Glomerular visceral epithelial cell (primary cell): Measurements from ENCODE around the gene PKNOX2.
A peak's percentile ranks its signal among the peaks of the same experiment; 100 is the strongest.

Source experiments
- DNase-seq: peaks from one replicate; pipeline ENCODE4 v3.0.0-alpha.2; 2016; ENCODE audit errors: extremely low spot score

The PKNOX2 gene

DNA sequence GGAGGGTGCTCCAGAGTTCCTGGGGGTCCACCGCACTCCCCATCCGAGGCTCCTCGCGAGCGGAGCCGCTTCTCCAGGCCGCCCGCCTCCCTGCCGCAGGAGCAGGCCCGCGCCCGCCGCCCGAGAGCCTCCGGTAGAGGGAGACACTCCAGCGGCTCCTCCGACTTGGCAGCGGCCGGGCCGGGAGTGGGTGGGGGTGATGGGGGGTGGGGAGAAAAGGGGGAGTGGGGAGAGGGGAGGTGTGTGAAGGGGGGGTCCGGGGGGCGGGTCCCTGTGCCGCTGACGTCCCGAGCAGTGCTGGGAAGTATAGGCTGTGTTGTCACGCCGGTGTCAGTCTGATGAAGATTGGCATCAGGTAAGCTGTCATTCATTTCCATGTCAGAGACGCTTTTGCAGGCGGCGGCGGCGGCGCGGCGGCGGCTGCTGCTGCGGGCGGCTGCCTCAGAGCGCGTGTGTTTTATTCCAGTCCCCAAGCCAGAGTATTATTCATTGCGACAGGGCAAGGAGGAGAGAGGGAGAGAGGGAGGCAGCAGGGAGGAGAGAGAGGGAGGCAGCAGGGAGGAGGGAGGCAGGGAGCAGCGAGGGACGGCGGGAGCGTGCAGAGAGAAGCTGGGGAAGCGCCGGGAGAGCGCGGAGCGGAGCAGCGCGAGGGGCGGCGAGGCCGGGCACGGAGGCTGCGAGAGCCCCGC, at the start of gene PKNOX2:
Gene PKNOX2 (plus strand): TSS at position 330 of the 689 bp plus-strand sequence. CDS start 186,555 bp downstream, outside the sequence.
- DNase-seq: peak; percentile 51

- no peak for DNase-seq
These were observed 47.1 kb upstream of the PKNOX2 start for GRCh38 chr11:125117429-125117828.

DNA sequence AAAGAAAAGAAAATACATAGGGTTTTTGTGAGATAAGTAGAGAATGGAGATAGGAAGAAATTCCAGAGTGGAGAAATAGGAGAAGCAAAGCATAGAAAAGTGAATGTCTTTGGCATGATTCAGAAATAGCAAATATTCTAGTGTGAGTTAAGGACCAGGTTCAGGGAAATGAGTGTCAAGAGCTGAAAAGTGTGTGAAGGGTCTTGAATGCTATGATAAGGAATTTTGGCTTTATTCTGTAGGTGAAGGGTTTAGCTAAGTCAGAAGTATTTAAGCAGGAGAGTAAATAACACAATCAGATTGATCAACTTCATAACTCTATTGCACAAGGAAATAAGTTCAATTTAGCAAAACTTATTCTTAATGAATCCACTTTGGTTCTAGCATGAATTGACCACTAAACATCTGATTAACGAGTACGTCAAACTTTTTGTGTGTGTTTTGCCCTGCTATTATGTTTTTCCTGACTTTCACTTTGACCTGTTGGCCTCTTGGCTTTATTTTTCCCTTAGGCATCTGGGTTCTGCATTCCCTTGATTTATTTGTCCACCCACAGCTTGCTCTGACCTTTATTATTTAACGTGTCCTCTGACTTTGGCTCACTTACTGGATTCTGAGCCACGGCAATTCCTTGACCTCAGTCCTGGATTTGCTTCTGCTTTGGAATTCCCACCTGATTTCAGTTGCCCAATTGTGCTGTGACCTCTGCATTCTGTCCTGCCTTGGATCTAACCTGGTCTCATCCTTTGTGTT, 41.2 kb upstream of the PKNOX2 start:
- DNase-seq: no peak

GRCh38 chr11:125123947-125124617, 40.5 kb upstream of the PKNOX2 start:
- DNase-seq: no peak

DNA sequence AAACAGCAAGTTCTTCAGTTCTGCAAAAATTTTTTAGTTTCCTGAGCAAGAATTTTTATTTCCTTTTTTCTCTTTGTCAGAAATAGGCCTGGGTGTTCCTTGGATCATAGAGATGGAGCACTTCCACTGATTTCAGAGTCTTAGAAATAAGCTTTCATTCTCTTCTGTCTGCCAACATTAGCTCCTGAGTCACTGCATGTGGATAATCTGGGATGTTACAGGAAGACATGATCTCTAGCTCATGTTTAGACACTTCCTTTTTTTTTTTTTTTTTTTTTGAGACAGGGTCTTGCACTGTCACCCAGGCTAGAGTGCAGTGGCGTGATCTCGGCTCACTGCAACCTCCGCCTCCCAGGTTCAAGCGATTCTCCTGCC, 39.9 kb upstream of the PKNOX2 start:
- no peak for DNase-seq

DNA sequence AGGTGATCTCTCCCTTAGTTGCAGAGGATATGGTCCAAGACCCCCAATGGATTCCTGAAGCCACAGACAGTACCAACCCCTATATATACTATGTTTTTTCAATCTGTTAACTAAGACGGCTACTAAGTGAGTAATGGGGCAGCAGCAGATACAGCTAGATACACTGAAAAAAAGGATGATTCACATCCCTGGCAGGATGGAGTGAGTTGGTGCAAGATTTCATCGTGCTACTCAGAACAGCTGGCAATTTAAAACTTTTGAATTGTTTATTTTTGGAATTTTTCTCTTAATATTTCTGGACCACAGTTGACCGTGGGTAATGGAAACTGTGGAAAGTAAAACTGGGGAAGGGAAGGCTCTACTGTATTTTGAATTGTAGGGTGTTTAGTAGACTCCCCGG, 36.1 kb upstream of the PKNOX2 start:
- DNase-seq: no peak

GRCh38 chr11:125129316-125129993, 35.1 kb upstream of the PKNOX2 start:
- DNase-seq: no peak

DNA sequence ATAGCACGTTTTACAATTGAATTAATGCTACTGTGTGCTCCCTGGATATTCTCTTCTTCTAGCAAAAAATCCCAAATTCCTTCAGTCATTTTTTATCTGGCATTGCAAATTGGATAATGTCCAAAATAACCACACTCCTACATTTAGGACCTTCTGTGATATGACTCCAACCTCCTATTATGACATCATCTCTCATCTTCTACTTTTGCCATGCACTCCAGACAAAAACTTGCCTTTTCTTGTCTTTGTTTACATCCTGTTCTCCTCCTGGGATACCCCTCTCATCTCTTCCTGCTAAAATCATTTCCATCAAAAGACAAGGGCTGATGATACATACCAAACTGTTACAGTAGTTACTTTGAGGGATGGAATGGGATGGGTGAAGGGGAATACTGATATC, 32.5 kb upstream of the PKNOX2 start:
- no peak for DNase-seq

- no peak for DNase-seq
These were observed 32.0 kb upstream of the PKNOX2 start for GRCh38 chr11:125132596-125132995.

- no peak for DNase-seq
These were observed 28.6 kb upstream of the PKNOX2 start for GRCh38 chr11:125136001-125136400.

DNA sequence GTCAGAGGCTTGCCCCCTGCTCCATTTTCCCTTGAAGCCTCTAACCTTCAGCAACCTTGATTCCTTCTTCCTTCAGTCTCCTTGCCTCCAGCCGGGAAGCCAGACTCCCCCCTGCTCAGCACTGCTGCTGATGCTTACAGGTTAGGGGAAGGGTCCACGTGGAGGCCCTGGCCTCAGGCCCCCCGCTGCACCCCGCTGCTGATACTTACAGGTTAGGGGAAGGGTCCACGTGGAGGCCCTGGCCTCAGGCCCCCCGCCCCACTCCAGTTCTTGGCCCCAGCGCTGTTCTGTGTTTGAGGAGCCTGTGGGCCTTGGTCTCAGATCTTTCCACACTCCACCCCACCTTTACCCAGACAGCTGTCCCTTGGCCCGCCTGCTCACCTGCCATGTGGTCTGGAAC, 25.6 kb upstream of the PKNOX2 start:
- no peak for DNase-seq

DNA sequence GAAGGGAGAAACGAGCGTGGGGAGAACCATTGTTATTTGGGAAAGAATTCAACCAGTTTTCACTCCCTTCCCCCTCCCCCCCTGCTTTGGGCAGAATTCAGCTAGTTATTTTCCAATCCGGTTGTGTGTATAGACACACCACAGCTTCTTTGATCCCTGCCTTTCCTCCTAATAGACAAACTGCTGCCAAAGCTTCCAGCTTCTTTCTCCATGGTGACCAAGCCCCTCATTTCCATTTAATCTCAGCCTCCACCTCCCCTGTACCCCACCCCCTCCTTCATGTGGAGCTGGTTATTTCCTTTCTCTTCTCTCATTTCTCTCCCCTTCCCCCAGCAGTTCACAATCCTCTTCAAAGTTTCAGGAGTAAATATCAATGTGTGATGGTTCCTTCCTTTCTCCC, 24.8 kb upstream of the PKNOX2 start:
- no peak for DNase-seq

DNA sequence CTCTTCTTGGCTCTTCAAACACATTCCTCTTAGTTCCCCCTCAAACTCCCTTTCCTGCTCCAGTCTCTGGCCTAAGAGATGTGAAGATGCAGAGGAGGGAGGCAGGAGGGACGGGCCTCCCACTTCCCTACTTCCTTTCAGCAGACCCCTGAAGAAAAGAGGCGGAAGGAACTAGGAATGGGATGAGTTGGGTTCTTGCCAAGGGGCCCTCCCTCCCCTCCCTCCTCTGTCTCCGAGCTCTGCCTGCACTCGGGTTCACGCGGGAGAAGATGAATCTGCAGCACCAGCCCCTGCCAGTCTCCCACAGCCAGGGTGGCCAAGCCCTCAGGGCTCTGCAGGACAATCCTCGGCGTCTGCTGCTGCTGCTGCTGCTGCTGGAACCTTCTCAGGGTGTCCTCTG, 24.3 kb upstream of the PKNOX2 start:
- no peak for DNase-seq

GRCh38 chr11:125141178-125141577, 23.4 kb upstream of the PKNOX2 start:
- no peak for DNase-seq

- DNase-seq: peak; percentile 36
These were observed 22.6 kb upstream of the PKNOX2 start for GRCh38 chr11:125141686-125142535.

DNA sequence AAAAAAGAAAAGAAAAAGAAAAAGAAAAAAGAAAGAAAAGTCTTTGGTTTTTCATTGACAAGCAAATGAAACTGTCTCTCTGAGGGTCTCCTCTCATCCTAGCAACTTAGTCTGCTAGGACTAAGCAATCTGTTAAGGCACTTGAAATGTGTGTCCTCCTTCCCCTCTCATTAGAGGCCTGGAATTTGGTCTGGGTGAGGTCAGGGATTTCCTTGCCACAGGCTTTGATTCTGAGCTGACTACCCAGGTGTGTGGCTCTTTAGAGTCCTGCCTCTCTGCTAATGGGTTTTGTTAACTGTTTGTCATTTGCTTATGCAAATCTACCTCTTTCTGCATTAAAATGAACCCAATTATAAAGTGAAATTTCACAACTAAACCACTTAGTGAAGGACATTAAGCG, 18.3 kb upstream of the PKNOX2 start:
- DNase-seq: no peak

- no peak for DNase-seq
These were observed 17.3 kb upstream of the PKNOX2 start for GRCh38 chr11:125147280-125147679.

- no peak for DNase-seq
These were observed 16.5 kb upstream of the PKNOX2 start for GRCh38 chr11:125148011-125148410.

DNA sequence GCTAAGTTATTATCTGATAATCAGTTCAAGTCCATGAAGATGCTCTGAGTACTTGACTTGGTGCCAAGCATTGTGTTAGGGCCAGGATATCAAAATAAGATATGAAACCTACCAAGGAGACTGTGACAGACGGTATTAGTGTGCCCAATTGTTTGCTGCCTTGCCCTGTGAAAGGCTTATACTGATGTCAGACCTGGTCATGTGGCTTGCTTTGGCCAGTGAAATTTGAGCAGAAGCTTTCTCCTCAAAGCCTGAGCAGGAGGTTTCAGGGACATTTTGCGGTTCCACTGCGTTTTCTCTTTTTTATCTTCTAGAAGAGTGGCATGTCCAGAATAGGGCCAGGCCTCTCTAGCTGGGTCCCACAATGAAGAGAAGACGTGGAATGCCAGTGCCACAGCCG, 15.8 kb upstream of the PKNOX2 start:
- no peak for DNase-seq

GRCh38 chr11:125153837-125154236, 10.7 kb upstream of the PKNOX2 start:
- DNase-seq: no peak

GRCh38 chr11:125154378-125155099, 10.0 kb upstream of the PKNOX2 start:
- DNase-seq: no peak
